Liver (tissue), 9 donors: ENCODE results near the gene GRIN1. TPM values are rescaled to one million over a fixed set of nuclear protein-coding genes. Genes with fewer than 3 reads are reported as not detected.

Source experiments
- DNase-seq: peaks from one replicate; pipeline ENCODE4 v3.0.0-alpha.2; 2017; ENCODE audit warnings: low spot score
- H3K27ac ChIP-seq, 2 donors: one replicate each; pipeline ENCODE4 v1.7.0; 2013; ENCODE audit warnings: inconsistent platforms in 2 of 2, low read length in 2 of 2, control low read depth in 1 of 2, low read depth in 1 of 2, mild to moderate bottlenecking in 1 of 2
- H3K27me3 ChIP-seq, 4 donors: one replicate each; pipeline versions ENCODE4 v1.6.1 to v1.7.0; 2013; ENCODE audit warnings: low read length in 3 of 4, inconsistent platforms in 1 of 4, mild to moderate bottlenecking in 1 of 4, moderate library complexity in 1 of 4; ENCODE audit not compliant: control insufficient read depth in 4 of 4, insufficient read depth in 4 of 4
- H3K36me3 ChIP-seq, 4 donors: one replicate each; pipeline versions ENCODE4 v1.6.1 to v1.7.0; 2013; ENCODE audit warnings: low read length in 3 of 4, mild to moderate bottlenecking in 3 of 4, low read depth in 1 of 4, moderate library complexity in 1 of 4; ENCODE audit not compliant: control insufficient read depth in 4 of 4, insufficient read depth in 3 of 4
- H3K4me1 ChIP-seq, 4 donors: one replicate each; pipeline versions ENCODE4 v1.6.1 to v1.7.0; 2013; ENCODE audit warnings: low read length in 3 of 4, mild to moderate bottlenecking in 3 of 4, moderate library complexity in 1 of 4; ENCODE audit not compliant: control insufficient read depth in 4 of 4, insufficient read depth in 4 of 4
- H3K4me3 ChIP-seq, 3 donors: one replicate each; pipeline versions ENCODE4 v1.6.1 to v1.7.0; 2013; ENCODE audit warnings: low read length in 3 of 3, control low read depth in 1 of 3, low read depth in 1 of 3, mild to moderate bottlenecking in 1 of 3
- H3K9ac ChIP-seq, 2 donors: one replicate each; pipeline ENCODE4 v1.7.0; 2013; ENCODE audit warnings: low read length in 2 of 2, mild to moderate bottlenecking in 2 of 2, moderate library complexity in 2 of 2, control low read depth in 1 of 2, low read depth in 1 of 2
- H3K9me3 ChIP-seq, 4 donors: one replicate each; pipeline versions ENCODE4 v1.6.1 to v1.7.0; 2013; ENCODE audit warnings: low read length in 3 of 4; ENCODE audit not compliant: control insufficient read depth in 4 of 4
- ATF3 ChIP-seq: IDR thresholded peaks from 2 replicates; pipeline ENCODE4 v1.6.1; 2016; ENCODE audit warnings: antibody characterized with exemption
- CTCF ChIP-seq: fragments of 150-350 bp; IDR thresholded peaks from 2 replicates; pipeline ENCODE4 v1.5.1; 2017; ENCODE audit warnings: improper control_type of control experiment, low read depth, low read length; ENCODE audit not compliant: missing input control
- EGR1 ChIP-seq, 2 donors: IDR thresholded peaks; 2 replicates each; pipeline ENCODE4 v1.6.1; 2016 to 2018; ENCODE audit warnings: antibody characterized with exemption in 2 of 2, low read depth in 2 of 2
- HNF4A ChIP-seq, 2 donors: conservative IDR thresholded peaks; 2 replicates each; pipeline ENCODE4 v1.6.1; 2016; ENCODE audit warnings: antibody characterized with exemption in 2 of 2, mild to moderate bottlenecking in 2 of 2
- HNF4G ChIP-seq: IDR thresholded peaks from 2 replicates; pipeline ENCODE4 v1.6.1; 2016; ENCODE audit warnings: antibody characterized with exemption
- JUND ChIP-seq, 2 donors: IDR thresholded peaks; 2 replicates each; pipeline ENCODE4 v1.6.1; 2016; ENCODE audit warnings: antibody characterized with exemption in 2 of 2
- MAX ChIP-seq: IDR thresholded peaks from 2 replicates; pipeline ENCODE4 v1.6.1; 2016; ENCODE audit warnings: antibody characterized with exemption
- NR2F2 ChIP-seq: IDR thresholded peaks from 2 replicates; pipeline ENCODE4 v1.6.1; 2016; ENCODE audit warnings: antibody characterized with exemption
- REST ChIP-seq: IDR thresholded peaks from 2 replicates; pipeline ENCODE4 v1.6.1; 2016; ENCODE audit warnings: antibody characterized with exemption, mild to moderate bottlenecking
- SP1 ChIP-seq: IDR thresholded peaks from 2 replicates; pipeline ENCODE4 v1.6.1; 2018; ENCODE audit warnings: antibody characterized with exemption, mild to moderate bottlenecking
- TAF1 ChIP-seq: conservative IDR thresholded peaks from 2 replicates; pipeline ENCODE4 v1.6.1; 2016; ENCODE audit warnings: antibody characterized with exemption, mild to moderate bottlenecking
- YY1 ChIP-seq: IDR thresholded peaks from 2 replicates; pipeline ENCODE4 v1.6.1; 2016; ENCODE audit warnings: antibody characterized with exemption, mild to moderate bottlenecking
- ZBTB33 ChIP-seq: IDR thresholded peaks from 2 replicates; pipeline ENCODE4 v1.6.1; 2016; ENCODE audit warnings: antibody characterized with exemption
- WGBS: extraction: QIAGEN DNeasy Blood & Tissue Kit; methylation state at CpG from one replicate; pipeline ENCODE4 v1.1.7; 2013; 5-methylcytosine and 5-hydroxymethylcytosine counted together
- polyA plus RNA-seq, 2 donors: library from polyadenylated mRNA; stranded (reverse) in 1 of 2; unstranded in 1 of 2; fragments of 200-250 nt in 1 of 2; fragments of >200 nt in 1 of 2; fragmentation: Nextera tagmentation in 1 of 2; extraction: Ambion mirVana in 1 of 2; gene quantifications; one replicate each; pipeline versions ENCODE4 v1.2.1 to v1.2.3, GENCODE V29; 2013 to 2015
- total RNA-seq, 2 donors: library from RNA; depleted of rRNA; stranded (reverse); fragments of >200 nt; gene quantifications; one replicate each; pipeline ENCODE4 v1.2.3, GENCODE V29; 2014
- donor health status: healthy.
- donor health status: healthy.
- donor health status: healthy.
- donor health status: healthy.
- donor health status: healthy.

The GRIN1 gene
- total and polyA plus RNA-seq, 4 donors = 0.05 TPM; not detected in 3

GRCh38 chr9:137178939-137179630 is 40.1 kb downstream of the GRIN1 start:
- Histone ChIP-seq H3K27me3 (no peaks in the 10 kb centered on the region), H3K9ac (no peak overlapping the region), H3K4me3 (no peak overlapping the region), H3K27ac (no peak overlapping the region), H3K9me3 (no peaks in the 10 kb centered on the region), H3K4me1 (no peaks in the 10 kb centered on the region), H3K36me3 (peaks cover 15 to 53% (median 25%) of the 10 kb centered on the region in 4 donors)
- DNase-seq = no peak
- no peak for TF ChIP-seq YY1
- TF ChIP-seq NR2F2 = no peak
- no peak for TF ChIP-seq HNF4G
- no peak for TF ChIP-seq EGR1 (IDR thresholded peaks at IDR 0.05; ENCODE audit: low read depth in 2 of 2)
- TF ChIP-seq ATF3 = no peak
- TF ChIP-seq ZBTB33 = no peak
- TF ChIP-seq SP1 = no peak
- no peak for TF ChIP-seq JUND (IDR thresholded peaks at IDR 0.05)
- TF ChIP-seq MAX = no peak
- no peak for TF ChIP-seq HNF4A (conservative IDR thresholded peaks at IDR 0.05)
- no peak for TF ChIP-seq CTCF
- WGBS = 91% methylated on average over 19 of the region's 19 CpGs

GRCh38 chr9:137179761-137180160 is 40.8 kb downstream of the GRIN1 start:
- TF ChIP-seq TAF1 = no peak
- no peak for TF ChIP-seq HNF4G
- no peak for TF ChIP-seq REST
- Histone ChIP-seq H3K4me3 (no peak overlapping the region), H3K27me3 (no peaks in the 10 kb centered on the region), H3K27ac (no peak overlapping the region), H3K9me3 (no peaks in the 10 kb centered on the region), H3K9ac (no peak overlapping the region), H3K4me1 (no peaks in the 10 kb centered on the region), H3K36me3 (peaks cover 15 to 59% (median 27%) of the 10 kb centered on the region in 4 donors)
- DNase-seq = no peak
- WGBS = 97% methylated on average over 17 of the region's 17 CpGs
